Measurements from ENCODE around the gene FCGR3B. TPM values are rescaled to one million over a fixed set of nuclear protein-coding genes. Genes with fewer than 3 reads are reported as not detected.
A peak's percentile ranks its signal among the peaks of the same experiment; 100 is the strongest.
"Not testable (repeated sequence)": the region's sequence is repeated elsewhere in the genome, so short reads cannot be mapped to it uniquely, and the experiment has no call there.

Gene FCGR3B
- total RNA-seq, 2 experiments from 2014 or later: not detected

DNA sequence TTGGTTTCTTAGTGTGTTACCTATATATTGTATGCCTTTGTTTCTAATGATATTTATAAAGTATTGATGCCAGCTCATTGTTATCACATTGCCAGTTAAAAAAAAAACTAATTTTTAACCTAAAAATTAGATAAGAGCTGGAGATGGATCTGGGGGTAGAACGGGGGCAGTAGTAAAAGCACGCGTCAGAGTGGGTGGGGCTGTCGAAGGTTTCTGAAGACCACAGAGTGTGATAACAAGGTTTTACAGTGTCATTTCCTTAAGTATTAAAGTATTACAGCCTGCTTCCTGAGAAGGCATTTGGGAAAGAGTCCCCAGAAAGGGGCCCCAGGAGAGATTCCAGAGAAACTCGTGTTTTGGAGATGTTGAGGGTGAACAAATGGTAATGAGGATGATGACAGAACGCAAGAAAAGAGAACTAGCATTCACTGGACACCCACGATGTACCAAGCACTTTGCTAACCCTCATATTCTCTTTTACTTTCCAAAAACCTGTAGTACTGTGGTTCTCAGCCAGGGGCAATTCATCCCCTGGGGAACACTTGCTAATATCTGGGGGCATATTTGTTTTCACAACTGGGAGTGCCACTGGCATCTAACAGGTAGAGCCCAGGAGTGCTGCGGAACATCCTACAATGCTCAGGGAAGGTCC lies 51.0 kb downstream of the FCGR3B start:
- ATAC-seq: peak; percentile 58
- H3K27me3 Mint-ChIP-seq; H3K36me3 Mint-ChIP-seq (ENCODE audit: low read depth); H3K9me3 Mint-ChIP-seq; DNase-seq; H3K27ac Mint-ChIP-seq; CTCF ChIA-PET; intact Hi-C loops (cut with micrococcal nuclease); POLR2A ChIA-PET; H3K4me3 Mint-ChIP-seq; H3K4me1 Mint-ChIP-seq (ENCODE audit: low read depth): not testable (repeated sequence)

- POLR2A ChIA-PET; CTCF ChIA-PET; H3K4me3 Mint-ChIP-seq; H3K4me1 Mint-ChIP-seq (ENCODE audit: low read depth); H3K27ac Mint-ChIP-seq; intact Hi-C loops (cut with micrococcal nuclease); H3K9me3 Mint-ChIP-seq; H3K36me3 Mint-ChIP-seq (ENCODE audit: low read depth); H3K27me3 Mint-ChIP-seq; DNase-seq; ATAC-seq: not testable (repeated sequence)
Observed at GRCh38 chr1:161576676-161577075, 54.3 kb downstream of the FCGR3B start.

Other genes with a start within 250 kb of the FCGR3B start
- not detected for gene FCGR2A, start 125.7 kb downstream of the FCGR3B start, total RNA-seq
- gene HSPA6, start 106.6 kb downstream of the FCGR3B start, total RNA-seq: under 1 TPM; 0.36 to 0.45 TPM
- gene FCGR3A, start 81.4 kb downstream of the FCGR3B start, total RNA-seq: under 1 TPM; 0.27 to 0.36 TPM
- not detected for gene FCGR2B, start 32.0 kb upstream of the FCGR3B start, total RNA-seq
- not detected for gene FCRLA, start 76.1 kb upstream of the FCGR3B start, total RNA-seq
- under 1 TPM; 0.49 to 0.68 TPM for gene FCRLB, start 90.4 kb upstream of the FCGR3B start, total RNA-seq
- 10 to 100 TPM; 25.3 to 25.4 TPM for gene DUSP12, start 118.6 kb upstream of the FCGR3B start, total RNA-seq
- 10 to 100 TPM; 16.9 to 17.3 TPM for gene ATF6, start 135.1 kb upstream of the FCGR3B start, total RNA-seq

All from activated CD8-positive, alpha-beta T cell treated with anti-CD3 and anti-CD28 coated beads for 36 hours (primary cell).